HEK293 (cell line): Measurements from ENCODE around the gene IRX2.

Source experiments
- CTCF ChIA-PET: fragments of 350-600 bp; formaldehyde crosslinking; extraction: SDS; loops from one replicate; lab custom pipeline; 2021; ENCODE audit warnings: antibody characterized with exemption; lab: Yijun Ruan, JAX
- POLR2A ChIA-PET: fragments of 300-600 bp; formaldehyde crosslinking; extraction: SDS; loops from one replicate; lab custom pipeline; 2020; ENCODE audit warnings: antibody characterized with exemption, inconsistent platforms; lab: Yijun Ruan, JAX
- H3K27ac ChIP-seq: fragments of 200-500 bp; sonication (Bioruptor generic); 2 replicates; pipeline ENCODE4 v1.5.1; 2014; ENCODE audit warnings: low read depth, low read length, control low read depth, inconsistent platforms; ENCODE audit errors: extremely low read depth
- H3K36me3 ChIP-seq, 2 experiments: fragments of 200-500 bp in 1 of 2; sonication (Bioruptor generic) in 1 of 2; 1 replicate in 1 of 2; 2 replicates in 1 of 2; pipeline ENCODE4 v1.5.1; 2014 to 2017; ENCODE audit warnings: inconsistent platforms in 2 of 2, low read length in 2 of 2; ENCODE audit not compliant: control insufficient read depth in 2 of 2, insufficient read depth in 1 of 2
- H3K4me1 ChIP-seq: fragments of 200-500 bp; sonication (Bioruptor generic); 2 replicates; pipeline ENCODE4 v1.5.1; 2014; ENCODE audit warnings: mild to moderate bottlenecking, low read length, inconsistent platforms; ENCODE audit not compliant: control insufficient read depth, insufficient read depth
- H3K4me3 ChIP-seq: 2 replicates; pipeline ENCODE4 v1.5.1; 2011; ENCODE audit warnings: low read depth, mild to moderate bottlenecking, control low read depth, low read length, moderate library complexity
- H3K9me3 ChIP-seq: fragments of 200-500 bp; sonication (Bioruptor generic); 2 replicates; pipeline ENCODE4 v1.5.1; 2014; ENCODE audit warnings: low read depth, low read length, inconsistent platforms; ENCODE audit not compliant: control insufficient read depth, insufficient read depth
- FEZF1 ChIP-seq: fragments of 450-650 bp; formaldehyde crosslinking; IDR thresholded peaks from 2 replicates; pipeline ENCODE4 v1.5.1; 2016; ENCODE audit warnings: missing biosample characterization, missing genetic modification characterization
- SP2 ChIP-seq: fragments of 450-650 bp; formaldehyde crosslinking; IDR thresholded peaks from 2 replicates; pipeline ENCODE4 v1.5.1; 2016; ENCODE audit warnings: missing biosample characterization, missing genetic modification characterization
- ZBTB1 ChIP-seq: fragments of 450-650 bp; formaldehyde crosslinking; IDR thresholded peaks from 2 replicates; pipeline ENCODE4 v1.5.1; 2016; ENCODE audit warnings: missing biosample characterization, missing genetic modification characterization
- ZFHX2 ChIP-seq: fragments of 450-650 bp; formaldehyde crosslinking; conservative IDR thresholded peaks from 2 replicates; pipeline ENCODE4 v1.5.1; 2016; ENCODE audit warnings: missing biosample characterization, missing genetic modification characterization
- ZFP3 ChIP-seq: fragments of 450-650 bp; formaldehyde crosslinking; IDR thresholded peaks from 2 replicates; pipeline ENCODE4 v1.5.1; 2016; ENCODE audit warnings: low read depth, missing biosample characterization, missing genetic modification characterization
- ZNF202 ChIP-seq: fragments of 450-650 bp; formaldehyde crosslinking; IDR thresholded peaks from 2 replicates; pipeline ENCODE4 v1.5.1; 2016; ENCODE audit warnings: missing biosample characterization, missing genetic modification characterization, borderline replicate concordance
- ZNF274 ChIP-seq, 2 experiments: fragments of 200-500 bp in 1 of 2; fragments of 450-650 bp in 1 of 2; sonication (Bioruptor generic) in 1 of 2; formaldehyde crosslinking in 1 of 2; IDR thresholded peaks; 2 replicates each; pipeline versions ENCODE4 v1.5.1 to v1.6.1; 2014 to 2016; ENCODE audit warnings: borderline replicate concordance in 1 of 2, inconsistent platforms in 1 of 2, low read length in 1 of 2, missing biosample characterization in 1 of 2, missing genetic modification characterization in 1 of 2
- ZNF433 ChIP-seq: fragments of 450-650 bp; formaldehyde crosslinking; IDR thresholded peaks from 2 replicates; pipeline ENCODE4 v1.5.1; 2016; ENCODE audit warnings: missing biosample characterization, missing genetic modification characterization, low read depth
- ZNF530 ChIP-seq: fragments of 450-650 bp; formaldehyde crosslinking; IDR thresholded peaks from 2 replicates; pipeline ENCODE4 v1.5.1; 2016; ENCODE audit warnings: low read depth, missing biosample characterization, missing genetic modification characterization
- ZNF561 ChIP-seq: fragments of 450-650 bp; IDR thresholded peaks from 2 replicates; pipeline ENCODE4 v1.5.1; 2018; ENCODE audit warnings: missing biosample characterization, missing genetic modification characterization, borderline replicate concordance
- ZNF610 ChIP-seq: fragments of 450-650 bp; formaldehyde crosslinking; IDR thresholded peaks from 2 replicates; pipeline ENCODE4 v1.5.1; 2016; ENCODE audit warnings: missing biosample characterization, missing genetic modification characterization, borderline replicate concordance
- ZNF624 ChIP-seq: fragments of 450-650 bp; formaldehyde crosslinking; IDR thresholded peaks from 2 replicates; pipeline ENCODE4 v1.5.1; 2017; ENCODE audit warnings: missing biosample characterization, missing genetic modification characterization
- ZNF654 ChIP-seq: fragments of 450-650 bp; formaldehyde crosslinking; IDR thresholded peaks from 2 replicates; pipeline ENCODE4 v1.5.1; 2016; ENCODE audit warnings: low read depth, missing biosample characterization, missing genetic modification characterization
- TF ChIP-seq, protein P1 (sequence below): fragments of 450-650 bp; formaldehyde crosslinking; IDR thresholded peaks from 2 replicates; pipeline ENCODE4 v1.5.1; 2016; ENCODE audit warnings: missing biosample characterization, missing genetic modification characterization
- TF ChIP-seq, protein P2 (sequence below): fragments of 450-650 bp; formaldehyde crosslinking; IDR thresholded peaks from 2 replicates; pipeline ENCODE4 v1.5.1; 2016; ENCODE audit warnings: missing biosample characterization, missing genetic modification characterization
- TF ChIP-seq, protein P3 (sequence below): fragments of 450-650 bp; formaldehyde crosslinking; IDR thresholded peaks from 2 replicates; pipeline ENCODE4 v1.5.1; 2016; ENCODE audit warnings: missing biosample characterization, missing genetic modification characterization
- TF ChIP-seq, protein P4 (sequence below): fragments of 450-650 bp; formaldehyde crosslinking; IDR thresholded peaks from 2 replicates; pipeline ENCODE4 v1.5.1; 2016; ENCODE audit warnings: missing biosample characterization, missing genetic modification characterization
- TF ChIP-seq, protein P5 (sequence below): fragments of 450-650 bp; formaldehyde crosslinking; conservative IDR thresholded peaks from 2 replicates; pipeline ENCODE4 v1.5.1; 2016; ENCODE audit warnings: low read depth, missing biosample characterization, missing genetic modification characterization
- TF ChIP-seq, protein P6 (sequence below): fragments of 450-650 bp; formaldehyde crosslinking; IDR thresholded peaks from 2 replicates; pipeline ENCODE4 v1.5.1; 2016; ENCODE audit warnings: missing biosample characterization, missing genetic modification characterization

IRX2 gene

DNA sequence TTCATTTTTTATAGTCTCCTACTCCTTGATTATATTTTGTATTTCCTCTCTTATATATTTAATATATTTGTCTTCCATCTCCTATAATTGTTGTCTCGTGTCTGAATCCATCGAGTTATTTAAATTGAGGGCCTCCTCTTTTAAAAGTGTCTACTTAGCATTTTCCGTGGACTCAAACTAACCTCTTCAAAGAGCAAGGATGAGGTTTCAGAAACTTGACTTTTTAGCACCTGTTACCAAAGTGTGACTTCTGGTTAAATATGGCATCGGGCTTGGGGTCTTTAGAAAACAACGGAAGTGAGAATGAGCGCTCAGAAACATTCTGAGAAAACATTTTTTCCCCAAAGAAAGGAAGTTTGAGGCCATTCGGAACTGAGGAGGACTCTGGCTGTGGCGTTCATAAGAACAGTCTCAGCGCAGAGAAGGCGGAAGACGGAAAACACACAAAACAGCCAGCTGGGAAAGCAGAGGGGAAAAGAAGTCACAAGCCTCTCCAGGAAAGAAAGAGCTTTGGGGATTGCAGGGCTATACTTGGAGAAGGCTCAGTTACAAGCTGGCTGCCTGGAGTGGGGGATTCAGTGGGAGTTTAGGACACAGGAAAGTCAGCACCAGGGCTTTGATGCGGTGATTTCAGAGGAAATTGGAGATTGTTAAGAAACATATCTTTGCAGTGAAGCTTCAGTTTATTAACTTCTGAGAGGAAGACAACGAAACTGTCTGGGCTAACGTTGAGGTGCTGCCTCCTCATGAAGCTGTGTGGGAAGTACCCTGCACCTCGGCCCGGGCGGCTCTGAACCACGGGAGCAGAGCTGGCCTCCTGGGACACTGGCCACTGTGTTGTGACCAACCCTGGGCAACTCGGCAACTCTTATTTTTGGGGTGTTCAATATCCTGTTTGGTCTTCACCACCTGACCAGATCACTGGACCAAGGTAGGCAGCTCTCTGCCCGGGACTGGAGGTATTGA is 25.1 kb upstream of the IRX2 start:
- no peaks in the 10 kb centered on the region for H3K9me3 ChIP-seq
- H3K4me3 ChIP-seq = no peak overlapping the region
- TF ChIP-seq, protein P1, sequence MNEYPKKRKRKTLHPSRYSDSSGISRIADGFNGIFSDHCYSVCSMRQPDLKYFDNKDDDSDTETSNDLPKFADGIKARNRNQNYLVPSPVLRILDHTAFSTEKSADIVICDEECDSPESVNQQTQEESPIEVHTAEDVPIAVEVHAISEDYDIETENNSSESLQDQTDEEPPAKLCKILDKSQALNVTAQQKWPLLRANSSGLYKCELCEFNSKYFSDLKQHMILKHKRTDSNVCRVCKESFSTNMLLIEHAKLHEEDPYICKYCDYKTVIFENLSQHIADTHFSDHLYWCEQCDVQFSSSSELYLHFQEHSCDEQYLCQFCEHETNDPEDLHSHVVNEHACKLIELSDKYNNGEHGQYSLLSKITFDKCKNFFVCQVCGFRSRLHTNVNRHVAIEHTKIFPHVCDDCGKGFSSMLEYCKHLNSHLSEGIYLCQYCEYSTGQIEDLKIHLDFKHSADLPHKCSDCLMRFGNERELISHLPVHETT (tag by site-specific recombination) = no peak
- TF ChIP-seq FEZF1 (tag by site-specific recombination) = no peak
- TF ChIP-seq ZNF202 (tag by site-specific recombination) = no peak
- no peak for TF ChIP-seq ZNF530
- TF ChIP-seq, protein P2, sequence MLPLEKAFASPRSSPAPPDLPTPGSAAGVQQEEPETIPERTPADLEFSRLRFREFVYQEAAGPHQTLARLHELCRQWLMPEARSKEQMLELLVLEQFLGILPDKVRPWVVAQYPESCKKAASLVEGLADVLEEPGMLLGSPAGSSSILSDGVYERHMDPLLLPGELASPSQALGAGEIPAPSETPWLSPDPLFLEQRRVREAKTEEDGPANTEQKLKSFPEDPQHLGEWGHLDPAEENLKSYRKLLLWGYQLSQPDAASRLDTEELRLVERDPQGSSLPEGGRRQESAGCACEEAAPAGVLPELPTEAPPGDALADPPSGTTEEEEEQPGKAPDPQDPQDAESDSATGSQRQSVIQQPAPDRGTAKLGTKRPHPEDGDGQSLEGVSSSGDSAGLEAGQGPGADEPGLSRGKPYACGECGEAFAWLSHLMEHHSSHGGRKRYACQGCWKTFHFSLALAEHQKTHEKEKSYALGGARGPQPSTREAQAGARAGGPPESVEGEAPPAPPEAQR = no peak
- no peak for TF ChIP-seq SP2 (tag by site-specific recombination)
- TF ChIP-seq, protein P3, sequence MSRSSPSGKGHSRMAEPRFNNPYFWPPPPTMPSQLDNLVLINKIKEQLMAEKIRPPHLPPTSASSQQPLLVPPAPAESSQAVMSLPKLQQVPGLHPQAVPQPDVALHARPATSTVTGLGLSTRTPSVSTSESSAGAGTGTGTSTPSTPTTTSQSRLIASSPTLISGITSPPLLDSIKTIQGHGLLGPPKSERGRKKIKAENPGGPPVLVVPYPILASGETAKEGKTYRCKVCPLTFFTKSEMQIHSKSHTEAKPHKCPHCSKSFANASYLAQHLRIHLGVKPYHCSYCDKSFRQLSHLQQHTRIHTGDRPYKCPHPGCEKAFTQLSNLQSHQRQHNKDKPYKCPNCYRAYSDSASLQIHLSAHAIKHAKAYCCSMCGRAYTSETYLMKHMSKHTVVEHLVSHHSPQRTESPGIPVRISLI (tag by site-specific recombination) = no peak
- TF ChIP-seq ZFP3 (tag by site-specific recombination) = no peak
- no peak for TF ChIP-seq ZBTB1 (tag by site-specific recombination)
- no peaks in the 10 kb centered on the region for H3K4me1 ChIP-seq
- no peak overlapping the region for H3K27ac ChIP-seq
- ChIA-PET CTCF (no interaction called here), POLR2A (no interaction called here)
- H3K36me3 ChIP-seq = no peaks in the 10 kb centered on the region

DNA sequence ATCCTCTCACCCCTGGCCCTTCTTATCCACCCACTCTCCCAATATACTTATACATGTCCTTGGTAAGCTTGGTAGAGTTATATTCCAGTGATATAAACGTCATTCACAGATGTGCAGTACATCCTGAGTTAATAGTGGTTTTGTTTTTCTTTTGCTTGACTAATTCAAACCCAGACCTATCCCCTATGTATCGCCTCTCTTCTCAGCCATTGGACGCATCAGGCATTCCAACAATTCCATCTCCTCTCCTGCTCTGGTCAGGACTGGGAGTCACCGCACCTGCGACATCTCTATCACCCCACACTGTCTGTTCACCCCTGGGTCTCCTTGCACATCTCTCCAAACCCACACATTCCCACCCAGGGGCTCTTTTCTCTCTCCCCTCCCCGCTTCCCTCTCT is 21.9 kb upstream of the IRX2 start:
- no peak overlapping the region for H3K4me3 ChIP-seq
- no peak overlapping the region for H3K27ac ChIP-seq
- ChIA-PET POLR2A (no interaction called here), CTCF (no interaction called here)
- no peaks in the 10 kb centered on the region for H3K36me3 ChIP-seq
- no peaks in the 10 kb centered on the region for H3K4me1 ChIP-seq
- H3K9me3 ChIP-seq = no peaks in the 10 kb centered on the region
- TF ChIP-seq, protein P4, sequence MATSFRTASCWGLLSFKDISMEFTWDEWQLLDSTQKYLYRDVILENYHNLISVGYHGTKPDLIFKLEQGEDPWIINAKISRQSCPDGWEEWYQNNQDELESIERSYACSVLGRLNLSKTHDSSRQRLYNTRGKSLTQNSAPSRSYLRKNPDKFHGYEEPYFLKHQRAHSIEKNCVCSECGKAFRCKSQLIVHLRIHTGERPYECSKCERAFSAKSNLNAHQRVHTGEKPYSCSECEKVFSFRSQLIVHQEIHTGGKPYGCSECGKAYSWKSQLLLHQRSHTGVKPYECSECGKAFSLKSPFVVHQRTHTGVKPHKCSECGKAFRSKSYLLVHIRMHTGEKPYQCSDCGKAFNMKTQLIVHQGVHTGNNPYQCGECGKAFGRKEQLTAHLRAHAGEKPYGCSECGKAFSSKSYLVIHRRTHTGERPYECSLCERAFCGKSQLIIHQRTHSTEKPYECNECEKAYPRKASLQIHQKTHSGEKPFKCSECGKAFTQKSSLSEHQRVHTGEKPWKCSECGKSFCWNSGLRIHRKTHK (tag by site-specific recombination) = no peak
- TF ChIP-seq ZNF624 (no peak), ZNF561 (tag by site-specific recombination) (no peak), ZFHX2 (tag by site-specific recombination) (no peak), ZNF610 (no peak), ZNF274 (IDR thresholded peaks at IDR 0.05; ENCODE audit: low read length) (no peak), ZNF274 (tag by site-specific recombination; IDR thresholded peaks at IDR 0.05; ENCODE audit: borderline replicate concordance) (no peak), ZNF433 (tag by site-specific recombination) (no peak), ZNF654 (tag by site-specific recombination) (no peak)
- TF ChIP-seq, protein P5, sequence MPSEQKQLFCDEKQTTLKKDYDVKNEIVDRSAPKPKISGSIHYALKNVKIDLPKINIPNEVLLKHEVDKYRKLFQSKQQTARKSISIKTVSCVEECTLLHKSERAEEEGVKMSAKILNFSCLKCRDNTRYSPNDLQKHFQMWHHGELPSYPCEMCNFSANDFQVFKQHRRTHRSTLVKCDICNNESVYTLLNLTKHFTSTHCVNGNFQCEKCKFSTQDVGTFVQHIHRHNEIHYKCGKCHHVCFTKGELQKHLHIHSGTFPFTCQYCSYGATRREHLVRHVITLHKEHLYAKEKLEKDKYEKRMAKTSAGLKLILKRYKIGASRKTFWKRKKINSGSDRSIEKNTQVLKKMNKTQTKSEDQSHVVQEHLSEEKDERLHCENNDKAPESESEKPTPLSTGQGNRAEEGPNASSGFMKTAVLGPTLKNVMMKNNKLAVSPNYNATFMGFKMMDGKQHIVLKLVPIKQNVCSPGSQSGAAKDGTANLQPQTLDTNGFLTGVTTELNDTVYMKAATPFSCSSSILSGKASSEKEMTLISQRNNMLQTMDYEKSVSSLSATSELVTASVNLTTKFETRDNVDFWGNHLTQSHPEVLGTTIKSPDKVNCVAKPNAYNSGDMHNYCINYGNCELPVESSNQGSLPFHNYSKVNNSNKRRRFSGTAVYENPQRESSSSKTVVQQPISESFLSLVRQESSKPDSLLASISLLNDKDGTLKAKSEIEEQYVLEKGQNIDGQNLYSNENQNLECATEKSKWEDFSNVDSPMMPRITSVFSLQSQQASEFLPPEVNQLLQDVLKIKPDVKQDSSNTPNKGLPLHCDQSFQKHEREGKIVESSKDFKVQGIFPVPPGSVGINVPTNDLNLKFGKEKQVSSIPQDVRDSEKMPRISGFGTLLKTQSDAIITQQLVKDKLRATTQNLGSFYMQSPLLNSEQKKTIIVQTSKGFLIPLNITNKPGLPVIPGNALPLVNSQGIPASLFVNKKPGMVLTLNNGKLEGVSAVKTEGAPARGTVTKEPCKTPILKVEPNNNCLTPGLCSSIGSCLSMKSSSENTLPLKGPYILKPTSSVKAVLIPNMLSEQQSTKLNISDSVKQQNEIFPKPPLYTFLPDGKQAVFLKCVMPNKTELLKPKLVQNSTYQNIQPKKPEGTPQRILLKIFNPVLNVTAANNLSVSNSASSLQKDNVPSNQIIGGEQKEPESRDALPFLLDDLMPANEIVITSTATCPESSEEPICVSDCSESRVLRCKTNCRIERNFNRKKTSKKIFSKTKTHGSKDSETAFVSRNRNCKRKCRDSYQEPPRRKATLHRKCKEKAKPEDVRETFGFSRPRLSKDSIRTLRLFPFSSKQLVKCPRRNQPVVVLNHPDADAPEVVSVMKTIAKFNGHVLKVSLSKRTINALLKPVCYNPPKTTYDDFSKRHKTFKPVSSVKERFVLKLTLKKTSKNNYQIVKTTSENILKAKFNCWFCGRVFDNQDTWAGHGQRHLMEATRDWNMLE (tag by site-specific recombination) = no peak
- TF ChIP-seq, protein P6, sequence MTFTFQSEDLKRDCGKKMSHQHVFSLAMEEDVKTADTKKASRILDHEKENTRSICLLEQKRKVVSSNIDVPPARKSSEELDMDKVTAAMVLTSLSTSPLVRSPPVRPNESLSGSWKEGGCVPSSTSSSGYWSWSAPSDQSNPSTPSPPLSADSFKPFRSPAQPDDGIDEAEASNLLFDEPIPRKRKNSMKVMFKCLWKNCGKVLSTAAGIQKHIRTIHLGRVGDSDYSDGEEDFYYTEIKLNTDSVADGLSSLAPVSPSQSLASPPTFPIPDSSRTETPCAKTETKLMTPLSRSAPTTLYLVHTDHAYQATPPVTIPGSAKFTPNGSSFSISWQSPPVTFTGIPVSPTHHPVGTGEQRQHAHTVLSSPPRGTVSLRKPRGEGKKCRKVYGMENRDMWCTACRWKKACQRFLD (tag by site-specific recombination) = no peak
